Measurements from ENCODE around the gene MAP2K5. TPM values are rescaled to one million over a fixed set of nuclear protein-coding genes. Genes with fewer than 3 reads are reported as not detected.

MAP2K5 gene
- 2.4 and 2.9 TPM in 2 replicates for total RNA-seq

DNA sequence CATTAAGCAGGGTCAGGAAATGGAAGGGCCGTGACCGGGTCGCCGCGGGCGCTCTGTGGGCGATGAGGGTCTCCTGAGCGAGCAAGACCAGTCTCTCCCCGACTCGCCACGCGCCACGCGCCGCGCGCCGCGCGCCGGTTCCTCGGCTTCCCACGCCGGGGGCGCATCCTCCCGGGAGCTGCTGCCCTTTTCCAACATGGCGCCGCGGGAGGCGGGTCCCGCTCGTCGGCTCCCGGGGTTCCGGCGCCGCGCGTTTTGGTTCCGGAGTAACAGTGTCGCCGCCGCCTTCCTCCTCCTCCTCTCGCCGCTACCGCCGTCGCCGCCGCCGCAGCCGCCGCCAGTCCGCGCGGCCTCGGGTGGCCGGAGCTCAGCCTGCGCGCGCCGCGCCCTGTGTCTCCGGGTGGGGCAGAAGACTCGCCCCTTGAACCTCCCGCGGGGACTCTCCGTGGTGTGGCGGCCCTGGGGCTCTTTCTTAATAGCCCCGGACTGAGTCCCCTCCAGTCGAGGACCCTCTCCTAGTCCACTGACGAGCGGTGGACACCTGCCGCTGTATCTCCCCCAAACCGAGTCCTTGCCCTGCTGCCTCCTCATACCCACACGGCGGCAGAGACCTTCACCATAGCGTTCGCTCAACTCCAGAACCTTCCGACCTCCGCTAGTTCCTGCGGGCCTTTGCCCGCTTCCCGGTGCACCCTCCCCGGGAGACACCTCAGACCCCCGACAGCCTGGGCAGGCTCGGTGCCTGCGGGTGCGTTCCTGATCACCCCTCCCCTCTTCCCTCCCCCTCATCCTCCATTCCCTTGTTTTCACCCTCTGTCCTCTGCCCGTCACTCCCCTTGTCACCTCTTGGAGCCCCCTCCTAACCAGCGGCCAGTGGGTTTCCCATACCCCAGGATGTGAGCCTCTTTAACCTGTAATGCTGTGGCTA lies at the start of gene MAP2K5:
TSS of gene MAP2K5 (plus strand) at position 284 of the 928 bp plus-strand sequence. CDS start at position 917, 633 bp downstream.
- Histone ChIP-seq H3K27me3 (ENCODE audit: control insufficient read depth, insufficient read depth, low read length) (no peaks in the 10 kb centered on the region), H3K36me3 (ENCODE audit: control insufficient read depth, insufficient read depth, low read length) (peaks cover 2% of the 10 kb centered on the region), H3K4me3 (ENCODE audit: low read depth, low read length) (peak within 1 kb of the TSS; percentile 65)
- TF ChIP-seq, protein P1, sequence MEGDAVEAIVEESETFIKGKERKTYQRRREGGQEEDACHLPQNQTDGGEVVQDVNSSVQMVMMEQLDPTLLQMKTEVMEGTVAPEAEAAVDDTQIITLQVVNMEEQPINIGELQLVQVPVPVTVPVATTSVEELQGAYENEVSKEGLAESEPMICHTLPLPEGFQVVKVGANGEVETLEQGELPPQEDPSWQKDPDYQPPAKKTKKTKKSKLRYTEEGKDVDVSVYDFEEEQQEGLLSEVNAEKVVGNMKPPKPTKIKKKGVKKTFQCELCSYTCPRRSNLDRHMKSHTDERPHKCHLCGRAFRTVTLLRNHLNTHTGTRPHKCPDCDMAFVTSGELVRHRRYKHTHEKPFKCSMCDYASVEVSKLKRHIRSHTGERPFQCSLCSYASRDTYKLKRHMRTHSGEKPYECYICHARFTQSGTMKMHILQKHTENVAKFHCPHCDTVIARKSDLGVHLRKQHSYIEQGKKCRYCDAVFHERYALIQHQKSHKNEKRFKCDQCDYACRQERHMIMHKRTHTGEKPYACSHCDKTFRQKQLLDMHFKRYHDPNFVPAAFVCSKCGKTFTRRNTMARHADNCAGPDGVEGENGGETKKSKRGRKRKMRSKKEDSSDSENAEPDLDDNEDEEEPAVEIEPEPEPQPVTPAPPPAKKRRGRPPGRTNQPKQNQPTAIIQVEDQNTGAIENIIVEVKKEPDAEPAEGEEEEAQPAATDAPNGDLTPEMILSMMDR (IDR thresholded peaks at IDR 0.05; ENCODE audit: insufficient read depth, low read length, severe bottlenecking) = no peak
- no peak for FAIRE-seq
- DNase-seq (ENCODE audit: low read depth) = peak; percentile 33

DNA sequence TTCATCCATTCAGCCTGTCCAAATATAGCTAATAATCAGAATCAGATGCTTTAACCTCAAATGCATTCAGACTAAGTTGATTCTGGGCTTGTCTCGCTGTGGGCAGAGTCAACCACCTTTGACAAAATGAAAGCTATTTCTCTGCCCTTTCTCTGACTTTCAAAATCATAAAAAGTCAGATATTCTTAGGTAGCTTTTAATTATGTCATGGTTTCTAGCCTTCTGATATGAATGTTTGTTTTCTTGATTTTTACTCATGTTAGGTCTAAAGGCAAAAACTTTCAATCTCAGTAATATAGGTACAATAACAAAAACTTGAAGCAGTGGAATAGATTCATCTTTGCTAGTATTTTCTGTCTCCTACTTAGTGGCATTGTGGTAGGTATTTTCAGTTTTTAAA lies 46.9 kb upstream of the MAP2K5 start:
- Histone ChIP-seq H3K27me3 (ENCODE audit: control insufficient read depth, insufficient read depth, low read length) (no peaks in the 10 kb centered on the region), H3K36me3 (ENCODE audit: control insufficient read depth, insufficient read depth, low read length) (no peaks in the 10 kb centered on the region), H3K4me3 (ENCODE audit: low read depth, low read length) (no peak overlapping the region)
- FAIRE-seq (no peak), DNase-seq (ENCODE audit: low read depth) (no peak)
- TF ChIP-seq, protein P1 (IDR thresholded peaks at IDR 0.05; ENCODE audit: insufficient read depth, low read length, severe bottlenecking) = no peak

DNA sequence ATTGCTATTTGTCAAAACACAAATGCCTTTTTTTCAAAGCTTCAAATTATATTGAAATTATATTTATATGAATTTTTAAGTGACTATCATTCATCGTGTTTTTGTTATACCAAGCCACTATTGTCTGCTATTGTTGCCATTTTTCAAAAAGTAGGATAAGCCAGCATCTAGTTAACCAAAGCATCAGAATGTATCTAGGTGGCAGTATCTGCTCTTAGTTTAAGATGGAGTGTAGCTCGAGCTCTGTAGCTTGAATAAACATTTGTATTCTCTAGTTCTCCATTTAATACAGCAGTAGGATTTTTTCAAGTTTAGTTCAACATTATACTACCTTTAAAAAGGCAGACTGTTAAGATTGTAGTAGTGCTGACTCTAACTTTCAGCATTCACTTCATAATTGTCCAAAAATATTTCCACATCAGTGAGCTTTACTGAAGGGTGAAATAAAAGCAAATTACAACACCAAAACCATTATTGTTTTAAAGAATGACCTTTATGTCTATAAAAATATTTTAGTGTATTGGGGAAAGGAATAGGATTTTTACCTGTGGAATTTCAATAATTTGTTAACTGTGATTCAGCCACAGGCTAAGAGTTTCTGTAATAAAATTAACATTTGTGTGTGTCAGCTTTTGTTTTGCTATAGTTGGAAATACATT lies 41.2 kb upstream of the MAP2K5 start:
- Histone ChIP-seq H3K36me3 (ENCODE audit: control insufficient read depth, insufficient read depth, low read length) (no peaks in the 10 kb centered on the region), H3K4me3 (ENCODE audit: low read depth, low read length) (no peak overlapping the region), H3K27me3 (ENCODE audit: control insufficient read depth, insufficient read depth, low read length) (no peaks in the 10 kb centered on the region)
- FAIRE-seq (no peak), DNase-seq (ENCODE audit: low read depth) (peak; percentile 23)
- TF ChIP-seq, protein P1 (IDR thresholded peaks at IDR 0.05; ENCODE audit: insufficient read depth, low read length, severe bottlenecking) = peak; percentile 26

DNA sequence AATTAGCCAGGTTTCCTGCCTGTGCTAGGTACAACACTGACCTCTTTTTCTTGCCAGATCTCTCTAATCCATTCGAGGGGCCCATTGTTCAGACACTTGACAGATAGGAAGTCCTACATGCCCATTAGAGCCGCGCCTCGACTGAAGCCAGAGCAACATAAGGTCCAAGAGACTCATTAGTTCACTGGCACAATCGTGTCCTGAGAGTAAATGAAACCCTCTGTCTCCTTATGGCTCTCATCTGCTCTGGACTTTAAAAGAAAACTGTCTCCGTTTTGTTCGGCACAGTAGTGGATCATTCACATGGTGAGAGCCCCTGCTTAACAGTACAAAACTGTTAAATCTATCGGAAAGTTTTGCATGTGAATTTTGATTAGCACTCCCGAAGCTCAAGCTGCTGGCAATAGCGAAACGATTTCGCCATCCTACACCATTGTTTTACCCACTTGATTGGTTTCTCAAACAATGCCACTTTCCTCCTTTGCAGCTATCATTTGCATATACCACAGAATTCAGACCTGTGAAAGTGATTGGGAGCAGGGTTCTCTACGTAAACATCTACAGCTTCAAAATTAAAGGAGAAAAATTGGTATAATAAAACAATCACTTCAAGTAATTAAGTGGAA lies 40.6 kb upstream of the MAP2K5 start:
- no peak for DNase-seq (ENCODE audit: low read depth)
- TF ChIP-seq, protein P1 (IDR thresholded peaks at IDR 0.05; ENCODE audit: insufficient read depth, low read length, severe bottlenecking) = no peak
- H3K36me3 ChIP-seq (ENCODE audit: control insufficient read depth, insufficient read depth, low read length) = no peaks in the 10 kb centered on the region
- H3K27me3 ChIP-seq (ENCODE audit: control insufficient read depth, insufficient read depth, low read length) = no peaks in the 10 kb centered on the region
- H3K4me3 ChIP-seq (ENCODE audit: low read depth, low read length) = no peak overlapping the region
- FAIRE-seq = peak; percentile 7

DNA sequence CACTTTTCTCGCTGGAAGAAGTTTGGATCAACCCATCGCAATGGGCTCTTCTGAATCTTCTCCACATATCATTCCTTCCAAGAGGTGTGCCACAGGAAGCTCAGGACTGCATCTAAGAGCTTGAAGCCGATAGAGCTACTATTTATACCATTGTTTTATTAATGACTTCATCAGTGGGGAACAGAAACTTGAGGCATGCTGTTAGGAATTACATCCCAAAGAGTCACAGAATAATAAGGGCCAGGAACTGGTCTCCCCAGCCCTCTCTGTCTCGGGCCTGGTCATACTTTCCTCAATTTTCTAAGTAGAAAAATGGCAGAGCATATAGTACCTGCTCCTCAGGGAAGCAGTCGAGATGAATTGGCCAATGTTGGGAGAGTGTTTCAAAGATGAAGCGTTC lies 38.4 kb upstream of the MAP2K5 start:
- H3K27me3 ChIP-seq (ENCODE audit: control insufficient read depth, insufficient read depth, low read length) = no peaks in the 10 kb centered on the region
- TF ChIP-seq, protein P1 (IDR thresholded peaks at IDR 0.05; ENCODE audit: insufficient read depth, low read length, severe bottlenecking) = no peak
- no peak overlapping the region for H3K4me3 ChIP-seq (ENCODE audit: low read depth, low read length)
- no peaks in the 10 kb centered on the region for H3K36me3 ChIP-seq (ENCODE audit: control insufficient read depth, insufficient read depth, low read length)
- FAIRE-seq = no peak
- no peak for DNase-seq (ENCODE audit: low read depth)

Measured in bronchial epithelial cell (primary cell).